ENCODE measurements around the gene SHANK2.

GRCh38 chr11:71252269-71252769 lies at the start of gene SHANK2:
- TF ChIP-seq REST (IDR thresholded peaks at IDR 0.05; ENCODE audit: low read depth) = no peak
- no peak for TF ChIP-seq MAX (IDR thresholded peaks at IDR 0.05)
- no peak for TF ChIP-seq YY1 (IDR thresholded peaks at IDR 0.05; ENCODE audit: low read depth)
- TF ChIP-seq TCF12 (IDR thresholded peaks at IDR 0.05; ENCODE audit: low read depth) = no peak
- TF ChIP-seq TAF1 (IDR thresholded peaks at IDR 0.05; ENCODE audit: low read depth) = no peak
- no peak for TF ChIP-seq RAD21 (IDR thresholded peaks at IDR 0.05; ENCODE audit: low read depth)
